Neural cell (in vitro differentiated cells): ENCODE results near the gene TNS4.

ENCODE experiments used
- EP300 ChIP-seq: fragments of 450-650 bp; conservative IDR thresholded peaks from 2 replicates; pipeline ENCODE4 v1.6.1; 2014; ENCODE audit warnings: antibody characterized with exemption, mild to moderate bottlenecking, moderate library complexity; ENCODE audit not compliant: poor library complexity, severe bottlenecking
- EZH2 ChIP-seq: fragments of 200-600, 300-800 bp; shearing (Covaris generic), sonication (generic); IDR thresholded peaks from 2 replicates; pipeline ENCODE4 v1.6.1; 2014; ENCODE audit warnings: antibody characterized with exemption, low read length, borderline replicate concordance, mild to moderate bottlenecking; ENCODE audit not compliant: insufficient read depth, poor library complexity, severe bottlenecking
- POLR2AphosphoS5 ChIP-seq: IDR thresholded peaks from 2 replicates; pipeline ENCODE4 v1.6.1; 2012
- TAF1 ChIP-seq: IDR thresholded peaks from 2 replicates; pipeline ENCODE4 v1.6.1; 2012; ENCODE audit warnings: low read depth
- TF ChIP-seq, protein P1 (sequence below): fragments of 450-650 bp; IDR thresholded peaks from 2 replicates; pipeline ENCODE4 v1.5.1; 2014; ENCODE audit warnings: antibody characterized with exemption, mild to moderate bottlenecking, moderate library complexity; ENCODE audit not compliant: poor library complexity, severe bottlenecking
- TF ChIP-seq, protein P2 (sequence below): IDR thresholded peaks from 2 replicates; pipeline ENCODE4 v1.6.1; 2012; ENCODE audit warnings: borderline replicate concordance

DNA sequence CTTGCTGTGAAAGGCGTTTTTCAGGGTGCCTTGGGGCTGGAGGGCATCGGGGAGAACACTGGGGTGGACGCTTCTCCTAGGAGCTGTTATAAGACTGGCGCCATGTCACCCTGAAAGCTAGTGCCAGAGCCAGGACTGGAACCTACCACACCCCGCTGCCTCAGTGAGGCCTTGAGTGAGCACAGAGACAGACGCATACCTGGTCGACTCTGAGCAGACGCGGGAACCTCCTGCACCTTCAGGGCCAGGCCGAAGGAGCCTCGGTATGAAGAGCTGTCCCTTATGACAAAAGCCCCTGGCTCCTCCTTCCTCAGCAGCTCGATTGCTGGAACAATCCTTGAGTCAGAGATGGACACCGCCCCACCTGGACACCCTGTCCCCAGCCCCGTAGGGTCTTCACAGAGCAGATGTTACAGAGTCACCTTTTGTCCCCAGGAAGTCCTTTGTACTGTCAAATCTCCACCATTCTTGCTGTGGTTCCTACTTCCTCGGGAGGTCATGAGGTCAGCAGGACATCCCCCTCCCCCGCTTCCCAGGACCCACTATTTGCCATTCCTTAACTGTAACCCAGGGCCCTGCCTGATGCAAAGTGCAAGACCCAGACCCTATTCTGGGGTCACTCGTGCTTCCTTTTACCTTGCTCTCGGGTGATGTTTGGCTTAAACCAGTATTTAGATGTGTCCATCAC lies 17.0 kb downstream of the TNS4 start:
- TF ChIP-seq, protein P1, sequence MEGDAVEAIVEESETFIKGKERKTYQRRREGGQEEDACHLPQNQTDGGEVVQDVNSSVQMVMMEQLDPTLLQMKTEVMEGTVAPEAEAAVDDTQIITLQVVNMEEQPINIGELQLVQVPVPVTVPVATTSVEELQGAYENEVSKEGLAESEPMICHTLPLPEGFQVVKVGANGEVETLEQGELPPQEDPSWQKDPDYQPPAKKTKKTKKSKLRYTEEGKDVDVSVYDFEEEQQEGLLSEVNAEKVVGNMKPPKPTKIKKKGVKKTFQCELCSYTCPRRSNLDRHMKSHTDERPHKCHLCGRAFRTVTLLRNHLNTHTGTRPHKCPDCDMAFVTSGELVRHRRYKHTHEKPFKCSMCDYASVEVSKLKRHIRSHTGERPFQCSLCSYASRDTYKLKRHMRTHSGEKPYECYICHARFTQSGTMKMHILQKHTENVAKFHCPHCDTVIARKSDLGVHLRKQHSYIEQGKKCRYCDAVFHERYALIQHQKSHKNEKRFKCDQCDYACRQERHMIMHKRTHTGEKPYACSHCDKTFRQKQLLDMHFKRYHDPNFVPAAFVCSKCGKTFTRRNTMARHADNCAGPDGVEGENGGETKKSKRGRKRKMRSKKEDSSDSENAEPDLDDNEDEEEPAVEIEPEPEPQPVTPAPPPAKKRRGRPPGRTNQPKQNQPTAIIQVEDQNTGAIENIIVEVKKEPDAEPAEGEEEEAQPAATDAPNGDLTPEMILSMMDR: no peak
- no peak for TF ChIP-seq POLR2AphosphoS5
- no peak for TF ChIP-seq TAF1
- TF ChIP-seq EP300: no peak
- TF ChIP-seq, protein P2, sequence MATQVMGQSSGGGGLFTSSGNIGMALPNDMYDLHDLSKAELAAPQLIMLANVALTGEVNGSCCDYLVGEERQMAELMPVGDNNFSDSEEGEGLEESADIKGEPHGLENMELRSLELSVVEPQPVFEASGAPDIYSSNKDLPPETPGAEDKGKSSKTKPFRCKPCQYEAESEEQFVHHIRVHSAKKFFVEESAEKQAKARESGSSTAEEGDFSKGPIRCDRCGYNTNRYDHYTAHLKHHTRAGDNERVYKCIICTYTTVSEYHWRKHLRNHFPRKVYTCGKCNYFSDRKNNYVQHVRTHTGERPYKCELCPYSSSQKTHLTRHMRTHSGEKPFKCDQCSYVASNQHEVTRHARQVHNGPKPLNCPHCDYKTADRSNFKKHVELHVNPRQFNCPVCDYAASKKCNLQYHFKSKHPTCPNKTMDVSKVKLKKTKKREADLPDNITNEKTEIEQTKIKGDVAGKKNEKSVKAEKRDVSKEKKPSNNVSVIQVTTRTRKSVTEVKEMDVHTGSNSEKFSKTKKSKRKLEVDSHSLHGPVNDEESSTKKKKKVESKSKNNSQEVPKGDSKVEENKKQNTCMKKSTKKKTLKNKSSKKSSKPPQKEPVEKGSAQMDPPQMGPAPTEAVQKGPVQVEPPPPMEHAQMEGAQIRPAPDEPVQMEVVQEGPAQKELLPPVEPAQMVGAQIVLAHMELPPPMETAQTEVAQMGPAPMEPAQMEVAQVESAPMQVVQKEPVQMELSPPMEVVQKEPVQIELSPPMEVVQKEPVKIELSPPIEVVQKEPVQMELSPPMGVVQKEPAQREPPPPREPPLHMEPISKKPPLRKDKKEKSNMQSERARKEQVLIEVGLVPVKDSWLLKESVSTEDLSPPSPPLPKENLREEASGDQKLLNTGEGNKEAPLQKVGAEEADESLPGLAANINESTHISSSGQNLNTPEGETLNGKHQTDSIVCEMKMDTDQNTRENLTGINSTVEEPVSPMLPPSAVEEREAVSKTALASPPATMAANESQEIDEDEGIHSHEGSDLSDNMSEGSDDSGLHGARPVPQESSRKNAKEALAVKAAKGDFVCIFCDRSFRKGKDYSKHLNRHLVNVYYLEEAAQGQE: no peak
- TF ChIP-seq EZH2: no peak
